ENCODE results near the gene GNAT2.
A peak's percentile ranks its signal among the peaks of the same experiment; 100 is the strongest.
"Not testable (repeated sequence)": the region's sequence is repeated elsewhere in the genome, so short reads cannot be mapped to it uniquely, and the experiment has no call there.

GNAT2 gene

GRCh38 chr1:109619576-109620400 is at the start of gene GNAT2, which contains the start of gene AMPD2:
Gene GNAT2, minus strand, starts transcription at chr1:109619616. Its CDS starts 6,746 bp downstream, at chr1:109612870.
Gene AMPD2, plus strand, starts transcription at chr1:109619837. Its CDS starts 1,339 bp downstream, at chr1:109621176.
- Histone ChIP-seq H3K4me1 (ENCODE audit: control insufficient read depth in 5 of 5, insufficient read depth in 5 of 5, low read length in 5 of 5) (peaks cover 0 to 72% (median 60%) of the 10 kb centered on the region in 5 donors), H3K4me3 (ENCODE audit: low read depth in 1 of 5, low read length in 5 of 5) (peak within 1 kb of the TSS; percentile 78 to 93 (median 81)), H3K9me3 (ENCODE audit: control insufficient read depth in 5 of 5, low read length in 5 of 5) (no peaks in the 10 kb centered on the region), H3K36me3 (ENCODE audit: control insufficient read depth in 5 of 5, insufficient read depth in 5 of 5, low read length in 5 of 5) (no peaks in the 10 kb centered on the region), H3K9ac (ENCODE audit: low read length in 5 of 5) (peak within 1 kb of the TSS; percentile 75 to 90 (median 86)), H3K27ac (ENCODE audit: low read depth, low read length) (peak within 1 kb of the TSS; percentile 67), H3K27me3 (ENCODE audit: control insufficient read depth in 5 of 5, insufficient read depth in 4 of 5, low read length in 5 of 5) (no peaks in the 10 kb centered on the region)

GRCh38 chr1:109668123-109668775 is 48.8 kb upstream of the GNAT2 start:
- no peaks in the 10 kb centered on the region for H3K27me3 ChIP-seq (ENCODE audit: control insufficient read depth in 5 of 5, insufficient read depth in 4 of 5, low read length in 5 of 5)
- H3K36me3 ChIP-seq (ENCODE audit: control insufficient read depth in 5 of 5, insufficient read depth in 5 of 5, low read length in 5 of 5): peaks cover 0 to 15% (median 8%) of the 10 kb centered on the region in 5 donors
- H3K4me1 ChIP-seq (ENCODE audit: control insufficient read depth in 5 of 5, insufficient read depth in 5 of 5, low read length in 5 of 5): peaks cover 2 to 13% (median 12%) of the 10 kb centered on the region in 5 donors
- no peaks in the 10 kb centered on the region for H3K9me3 ChIP-seq (ENCODE audit: control insufficient read depth in 5 of 5, low read length in 5 of 5)
- peak overlapping the region; percentile 62 to 79 (median 72) for H3K4me3 ChIP-seq (ENCODE audit: low read depth in 1 of 5, low read length in 5 of 5)
- peak overlapping the region in 3 of 5 donors; percentile 64 to 74 (median 66) for H3K9ac ChIP-seq (ENCODE audit: low read length in 5 of 5)
- H3K27ac ChIP-seq (ENCODE audit: low read depth, low read length): no peak overlapping the region

DNA sequence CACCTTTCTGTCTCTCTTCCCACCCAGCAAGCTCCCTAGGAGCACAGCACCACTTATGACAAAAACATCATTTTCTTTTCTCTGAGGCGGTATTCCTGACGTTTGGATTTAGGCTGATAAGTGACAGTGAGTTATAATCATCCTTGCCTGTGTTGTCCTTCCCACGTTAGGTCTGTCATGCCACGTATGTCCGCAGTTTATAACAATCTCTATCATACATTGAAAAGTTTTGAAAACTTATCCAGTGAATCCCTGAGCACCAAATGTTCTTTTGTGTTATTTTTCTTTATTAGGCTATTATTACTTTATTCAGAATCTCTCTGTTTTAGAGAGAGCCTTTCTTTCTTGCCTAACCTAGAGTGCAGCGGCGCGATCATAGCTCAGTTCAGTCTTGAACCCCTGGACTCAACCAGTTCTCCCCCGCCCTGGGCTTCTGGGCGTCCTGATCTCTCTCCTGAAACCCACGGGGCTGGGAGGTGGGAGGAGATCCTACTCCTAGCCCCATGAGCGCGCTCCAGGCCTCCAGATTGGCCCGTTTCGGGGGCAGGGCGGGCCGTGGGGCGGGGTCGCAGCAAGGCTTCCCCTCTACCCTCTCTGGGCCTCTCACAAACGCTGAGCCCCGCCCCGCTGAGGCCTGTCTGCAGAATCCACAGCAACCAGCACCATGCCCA is 48.2 kb upstream of the GNAT2 start, which contains the start of gene GSTM2:
TSS of gene GSTM2 (plus strand) at position 606 of the 671 bp plus-strand sequence. CDS start at position 665, 59 bp downstream.
- H3K9ac ChIP-seq (ENCODE audit: low read length in 5 of 5): peak within 1 kb of the TSS in 4 of 5 donors; percentile 53 to 74 (median 65)
- peak within 1 kb of the TSS; percentile 62 to 79 (median 72) for H3K4me3 ChIP-seq (ENCODE audit: low read depth in 1 of 5, low read length in 5 of 5)
- H3K4me1 ChIP-seq (ENCODE audit: control insufficient read depth in 5 of 5, insufficient read depth in 5 of 5, low read length in 5 of 5): peaks cover 2 to 13% (median 12%) of the 10 kb centered on the region in 5 donors
- no peaks in the 10 kb centered on the region for H3K9me3 ChIP-seq (ENCODE audit: control insufficient read depth in 5 of 5, low read length in 5 of 5)
- H3K27ac ChIP-seq (ENCODE audit: low read depth, low read length): no peak within 1 kb of the TSS
- H3K36me3 ChIP-seq (ENCODE audit: control insufficient read depth in 5 of 5, insufficient read depth in 5 of 5, low read length in 5 of 5): peaks cover 0 to 11% (median 5%) of the 10 kb centered on the region in 5 donors
- H3K27me3 ChIP-seq (ENCODE audit: control insufficient read depth in 5 of 5, insufficient read depth in 4 of 5, low read length in 5 of 5): no peaks in the 10 kb centered on the region

GRCh38 chr1:109664671-109665070 is 45.3 kb upstream of the GNAT2 start:
- Histone ChIP-seq H3K36me3 (ENCODE audit: control insufficient read depth in 5 of 5, insufficient read depth in 5 of 5, low read length in 5 of 5) (peaks cover 0 to 29% (median 15%) of the 10 kb centered on the region in 5 donors), H3K4me3 (ENCODE audit: low read depth in 1 of 5, low read length in 5 of 5) (no peak overlapping the region), H3K9me3 (ENCODE audit: control insufficient read depth in 5 of 5, low read length in 5 of 5) (no peaks in the 10 kb centered on the region), H3K27me3 (ENCODE audit: control insufficient read depth in 5 of 5, insufficient read depth in 4 of 5, low read length in 5 of 5) (no peaks in the 10 kb centered on the region), H3K4me1 (ENCODE audit: control insufficient read depth in 5 of 5, insufficient read depth in 5 of 5, low read length in 5 of 5) (peaks cover 2 to 13% (median 12%) of the 10 kb centered on the region in 5 donors), H3K27ac (ENCODE audit: low read depth, low read length) (no peak overlapping the region), H3K9ac (ENCODE audit: low read length in 5 of 5) (no peak overlapping the region)

DNA sequence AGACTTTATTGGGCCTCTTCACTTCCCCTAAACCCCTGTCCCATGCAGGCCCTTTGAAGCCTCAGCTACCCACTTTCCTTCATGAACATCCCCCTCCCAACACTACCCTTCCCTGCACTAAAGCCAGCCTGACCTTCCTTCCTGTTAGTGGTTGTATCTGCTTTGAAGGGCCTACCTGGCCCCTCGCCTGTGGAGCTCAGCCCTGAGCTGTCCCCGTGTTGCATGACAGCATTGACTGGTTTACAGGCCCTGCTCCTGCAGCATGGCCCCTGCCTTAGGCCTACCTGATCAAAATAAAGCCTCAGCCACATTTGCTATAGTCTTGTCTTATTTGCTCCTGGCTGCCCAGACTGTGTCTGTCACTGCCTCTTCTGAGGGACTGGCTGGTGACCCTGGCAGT is 42.0 kb upstream of the GNAT2 start:
- peaks cover 0 to 10% (median 6%) of the 10 kb centered on the region in 5 donors for H3K4me1 ChIP-seq (ENCODE audit: control insufficient read depth in 5 of 5, insufficient read depth in 5 of 5, low read length in 5 of 5)
- no peak overlapping the region for H3K4me3 ChIP-seq (ENCODE audit: low read depth in 1 of 5, low read length in 5 of 5)
- H3K9me3 ChIP-seq (ENCODE audit: control insufficient read depth in 5 of 5, low read length in 5 of 5): no peaks in the 10 kb centered on the region
- no peak overlapping the region for H3K9ac ChIP-seq (ENCODE audit: low read length in 5 of 5)
- no peaks in the 10 kb centered on the region for H3K27me3 ChIP-seq (ENCODE audit: control insufficient read depth in 5 of 5, insufficient read depth in 4 of 5, low read length in 5 of 5)
- H3K36me3 ChIP-seq (ENCODE audit: control insufficient read depth in 5 of 5, insufficient read depth in 5 of 5, low read length in 5 of 5): peaks cover 0 to 49% (median 31%) of the 10 kb centered on the region in 5 donors
- no peak overlapping the region for H3K27ac ChIP-seq (ENCODE audit: low read depth, low read length)

DNA sequence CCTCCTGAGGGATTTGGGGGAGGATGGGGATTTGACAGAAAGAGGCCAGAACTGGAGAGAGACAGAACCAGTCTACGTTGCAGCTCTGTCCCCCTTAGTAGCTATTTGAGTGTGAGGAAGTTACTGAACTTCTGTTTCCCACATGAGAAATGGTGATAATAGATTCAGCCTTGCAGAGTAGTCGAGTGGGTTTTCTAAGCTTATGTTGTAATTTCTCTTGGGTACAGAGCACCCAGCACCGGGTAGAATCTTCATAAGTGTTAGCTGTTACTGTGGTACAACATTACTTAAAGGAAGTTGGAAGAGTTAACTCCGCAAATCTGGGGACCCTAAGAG is 41.2 kb upstream of the GNAT2 start:
- H3K27me3 ChIP-seq (ENCODE audit: control insufficient read depth in 5 of 5, insufficient read depth in 4 of 5, low read length in 5 of 5); H3K27ac ChIP-seq (ENCODE audit: low read depth, low read length); H3K9me3 ChIP-seq (ENCODE audit: control insufficient read depth in 5 of 5, low read length in 5 of 5); H3K4me3 ChIP-seq (ENCODE audit: low read depth in 1 of 5, low read length in 5 of 5); H3K9ac ChIP-seq (ENCODE audit: low read length in 5 of 5): not testable (repeated sequence)
- Histone ChIP-seq H3K36me3 (ENCODE audit: control insufficient read depth in 5 of 5, insufficient read depth in 5 of 5, low read length in 5 of 5) (peaks cover 0 to 49% (median 31%) of the 10 kb centered on the region in 5 donors), H3K4me1 (ENCODE audit: control insufficient read depth in 5 of 5, insufficient read depth in 5 of 5, low read length in 5 of 5) (peaks cover 0 to 13% (median 11%) of the 10 kb centered on the region in 5 donors)

DNA sequence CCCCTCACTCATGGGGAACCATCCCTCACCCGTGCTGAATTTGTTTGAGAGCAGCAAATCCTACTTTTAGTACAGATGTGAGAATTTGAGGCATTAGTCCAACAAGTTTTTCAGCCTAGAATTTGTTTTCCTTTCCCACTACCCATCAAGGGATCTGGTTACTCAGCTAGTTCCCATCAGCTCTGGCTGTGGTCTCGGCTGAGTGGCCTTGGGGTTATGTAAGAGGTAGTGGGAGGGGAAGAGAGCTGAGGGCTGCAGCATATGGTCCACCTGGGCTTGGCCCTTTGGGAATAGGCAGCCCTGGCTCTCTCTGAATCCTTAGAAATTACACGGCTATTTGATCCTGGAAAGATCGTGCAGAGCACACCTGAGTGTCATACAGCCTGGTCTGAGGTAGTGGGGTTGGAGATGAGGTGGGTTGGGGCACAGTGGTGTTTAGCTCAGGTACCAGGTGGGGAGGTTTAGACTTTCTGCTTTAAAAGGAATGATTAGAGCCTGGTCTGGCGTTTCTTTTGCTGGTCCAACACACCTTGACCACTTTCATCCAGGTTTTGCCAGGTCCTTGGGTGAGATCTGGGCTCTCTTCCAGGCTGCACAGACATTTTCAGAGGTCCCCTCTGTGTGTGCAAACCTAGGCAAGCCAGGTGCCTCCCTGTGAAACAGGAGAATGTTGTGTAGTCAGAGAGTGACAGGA is 40.7 kb upstream of the GNAT2 start:
- Histone ChIP-seq H3K27me3 (ENCODE audit: control insufficient read depth in 5 of 5, insufficient read depth in 4 of 5, low read length in 5 of 5) (no peaks in the 10 kb centered on the region), H3K36me3 (ENCODE audit: control insufficient read depth in 5 of 5, insufficient read depth in 5 of 5, low read length in 5 of 5) (peaks cover 0 to 48% (median 31%) of the 10 kb centered on the region in 5 donors), H3K27ac (ENCODE audit: low read depth, low read length) (no peak overlapping the region), H3K9ac (ENCODE audit: low read length in 5 of 5) (no peak overlapping the region), H3K4me3 (ENCODE audit: low read depth in 1 of 5, low read length in 5 of 5) (no peak overlapping the region), H3K9me3 (ENCODE audit: control insufficient read depth in 5 of 5, low read length in 5 of 5) (no peaks in the 10 kb centered on the region), H3K4me1 (ENCODE audit: control insufficient read depth in 5 of 5, insufficient read depth in 5 of 5, low read length in 5 of 5) (peaks cover 0 to 18% (median 16%) of the 10 kb centered on the region in 5 donors)

GRCh38 chr1:109659145-109659544 is 39.7 kb upstream of the GNAT2 start:
- no peak overlapping the region for H3K27ac ChIP-seq (ENCODE audit: low read depth, low read length)
- H3K9me3 ChIP-seq (ENCODE audit: control insufficient read depth in 5 of 5, low read length in 5 of 5): no peaks in the 10 kb centered on the region
- H3K27me3 ChIP-seq (ENCODE audit: control insufficient read depth in 5 of 5, insufficient read depth in 4 of 5, low read length in 5 of 5): no peaks in the 10 kb centered on the region
- H3K36me3 ChIP-seq (ENCODE audit: control insufficient read depth in 5 of 5, insufficient read depth in 5 of 5, low read length in 5 of 5): peaks cover 0 to 45% (median 31%) of the 10 kb centered on the region in 5 donors
- no peak overlapping the region for H3K4me3 ChIP-seq (ENCODE audit: low read depth in 1 of 5, low read length in 5 of 5)
- peaks cover 0 to 21% (median 18%) of the 10 kb centered on the region in 5 donors for H3K4me1 ChIP-seq (ENCODE audit: control insufficient read depth in 5 of 5, insufficient read depth in 5 of 5, low read length in 5 of 5)
- H3K9ac ChIP-seq (ENCODE audit: low read length in 5 of 5): no peak overlapping the region

- Histone ChIP-seq H3K27me3 (ENCODE audit: control insufficient read depth in 5 of 5, insufficient read depth in 4 of 5, low read length in 5 of 5) (no peaks in the 10 kb centered on the region), H3K27ac (ENCODE audit: low read depth, low read length) (no peak overlapping the region), H3K9ac (ENCODE audit: low read length in 5 of 5) (no peak overlapping the region), H3K4me1 (ENCODE audit: control insufficient read depth in 5 of 5, insufficient read depth in 5 of 5, low read length in 5 of 5) (peaks cover 0 to 21% (median 18%) of the 10 kb centered on the region in 5 donors), H3K36me3 (ENCODE audit: control insufficient read depth in 5 of 5, insufficient read depth in 5 of 5, low read length in 5 of 5) (peaks cover 0 to 45% (median 31%) of the 10 kb centered on the region in 5 donors), H3K9me3 (ENCODE audit: control insufficient read depth in 5 of 5, low read length in 5 of 5) (no peaks in the 10 kb centered on the region), H3K4me3 (ENCODE audit: low read depth in 1 of 5, low read length in 5 of 5) (no peak overlapping the region)
These were observed 39.2 kb upstream of the GNAT2 start for GRCh38 chr1:109658533-109659042.
